ENCODE measurements around the gene SMIM1.

DNA sequence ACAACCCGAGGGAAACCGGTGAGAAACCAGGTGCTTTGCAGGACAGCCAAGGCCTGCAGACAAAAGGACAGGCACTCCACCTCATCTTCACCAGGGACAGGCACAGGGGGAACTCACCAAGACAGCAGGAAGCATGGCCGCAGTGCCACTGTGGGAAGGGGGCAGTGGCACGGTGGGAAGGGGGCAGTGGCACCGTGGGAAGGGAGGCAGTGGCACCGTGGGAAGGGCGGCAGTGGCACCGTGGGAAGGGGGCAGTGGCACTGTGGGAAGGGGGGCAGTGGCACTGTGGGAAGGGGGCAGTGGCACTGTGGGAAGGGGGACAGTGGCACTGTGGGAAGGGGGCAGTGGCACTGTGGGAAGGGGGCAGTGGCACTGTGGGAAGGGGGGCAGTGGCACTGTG is 52.1 kb downstream of the SMIM1 start:
- TF ChIP-seq RAD21 (IDR thresholded peaks at IDR 0.05; ENCODE audit: low read length): no peak
- TF ChIP-seq, protein P1, sequence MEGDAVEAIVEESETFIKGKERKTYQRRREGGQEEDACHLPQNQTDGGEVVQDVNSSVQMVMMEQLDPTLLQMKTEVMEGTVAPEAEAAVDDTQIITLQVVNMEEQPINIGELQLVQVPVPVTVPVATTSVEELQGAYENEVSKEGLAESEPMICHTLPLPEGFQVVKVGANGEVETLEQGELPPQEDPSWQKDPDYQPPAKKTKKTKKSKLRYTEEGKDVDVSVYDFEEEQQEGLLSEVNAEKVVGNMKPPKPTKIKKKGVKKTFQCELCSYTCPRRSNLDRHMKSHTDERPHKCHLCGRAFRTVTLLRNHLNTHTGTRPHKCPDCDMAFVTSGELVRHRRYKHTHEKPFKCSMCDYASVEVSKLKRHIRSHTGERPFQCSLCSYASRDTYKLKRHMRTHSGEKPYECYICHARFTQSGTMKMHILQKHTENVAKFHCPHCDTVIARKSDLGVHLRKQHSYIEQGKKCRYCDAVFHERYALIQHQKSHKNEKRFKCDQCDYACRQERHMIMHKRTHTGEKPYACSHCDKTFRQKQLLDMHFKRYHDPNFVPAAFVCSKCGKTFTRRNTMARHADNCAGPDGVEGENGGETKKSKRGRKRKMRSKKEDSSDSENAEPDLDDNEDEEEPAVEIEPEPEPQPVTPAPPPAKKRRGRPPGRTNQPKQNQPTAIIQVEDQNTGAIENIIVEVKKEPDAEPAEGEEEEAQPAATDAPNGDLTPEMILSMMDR (conservative IDR thresholded peaks at IDR 0.05; ENCODE audit: low read depth, low read length): no peak
- no peak for TF ChIP-seq POLR2A (IDR thresholded peaks at IDR 0.05; ENCODE audit: low read depth, low read length)
- no peak for TF ChIP-seq MAZ (IDR thresholded peaks at IDR 0.05; ENCODE audit: borderline replicate concordance, low read depth, low read length)
- TF ChIP-seq CEBPB (IDR thresholded peaks at IDR 0.05; ENCODE audit: low read depth, low read length): no peak
- TF ChIP-seq RCOR1 (IDR thresholded peaks at IDR 0.05; ENCODE audit: insufficient replicate concordance, low read length): no peak
- TF ChIP-seq RFX5 (IDR thresholded peaks at IDR 0.05; ENCODE audit: low read depth, low read length): no peak
- TF ChIP-seq MXI1 (IDR thresholded peaks at IDR 0.05; ENCODE audit: borderline replicate concordance, low read depth, low read length): no peak
- no peak for TF ChIP-seq FOS (IDR thresholded peaks at IDR 0.05; ENCODE audit: low read depth, low read length)
